ENCODE results near the gene PRKAG2.

The PRKAG2 gene

GRCh38 chr7:151891182-151891581, 14.3 kb upstream of the PRKAG2 start:
- no peak for DNase-seq (ENCODE audit: low read depth in 2 of 2)
- TF ChIP-seq CTCF (IDR thresholded peaks at IDR 0.05; ENCODE audit: low read depth, low read length): no peak
- no peak overlapping the region for H3K4me3 ChIP-seq (replicated peaks in 1 of 2; ENCODE audit: low read depth in 2 of 2, low read length in 2 of 2)

- H3K4me3 ChIP-seq (replicated peaks in 1 of 2; ENCODE audit: low read depth in 2 of 2, low read length in 2 of 2): no peak overlapping the region
- DNase-seq (ENCODE audit: low read depth in 2 of 2): no peak
- no peak for TF ChIP-seq CTCF (IDR thresholded peaks at IDR 0.05; ENCODE audit: low read depth, low read length)
Observed at GRCh38 chr7:151890355-151891004, 13.6 kb upstream of the PRKAG2 start.

GRCh38 chr7:151889406-151890354, 12.8 kb upstream of the PRKAG2 start:
- no peak overlapping the region for H3K4me3 ChIP-seq (replicated peaks in 1 of 2; ENCODE audit: low read depth in 2 of 2, low read length in 2 of 2)
- TF ChIP-seq CTCF (IDR thresholded peaks at IDR 0.05; ENCODE audit: low read depth, low read length): no peak
- no peak for DNase-seq (ENCODE audit: low read depth in 2 of 2)

GRCh38 chr7:151888079-151889067, 11.5 kb upstream of the PRKAG2 start:
- no peak for DNase-seq (ENCODE audit: low read depth in 2 of 2)
- no peak overlapping the region for H3K4me3 ChIP-seq (replicated peaks in 1 of 2; ENCODE audit: low read depth in 2 of 2, low read length in 2 of 2)
- no peak for TF ChIP-seq CTCF (IDR thresholded peaks at IDR 0.05; ENCODE audit: low read depth, low read length)

GRCh38 chr7:151886783-151887182, 9.9 kb upstream of the PRKAG2 start:
- no peak overlapping the region for H3K4me3 ChIP-seq (replicated peaks in 1 of 2; ENCODE audit: low read depth in 2 of 2, low read length in 2 of 2)
- no peak for DNase-seq (ENCODE audit: low read depth in 2 of 2)
- TF ChIP-seq CTCF (IDR thresholded peaks at IDR 0.05; ENCODE audit: low read depth, low read length): no peak

GRCh38 chr7:151885202-151885580, 8.3 kb upstream of the PRKAG2 start:
- DNase-seq (ENCODE audit: low read depth in 2 of 2): no peak
- TF ChIP-seq CTCF (IDR thresholded peaks at IDR 0.05; ENCODE audit: low read depth, low read length): no peak
- no peak overlapping the region for H3K4me3 ChIP-seq (replicated peaks in 1 of 2; ENCODE audit: low read depth in 2 of 2, low read length in 2 of 2)
